ENCODE results near the gene SLC4A2.

- TF ChIP-seq CTCF (IDR thresholded peaks at IDR 0.05; ENCODE audit: insufficient read depth, low read length) (no peak), GABPA (IDR thresholded peaks at IDR 0.05; ENCODE audit: low read depth) (no peak), POLR2AphosphoS5 (IDR thresholded peaks at IDR 0.05; ENCODE audit: low read depth) (no peak)
Measured at GRCh38 chr7:151046603-151047573, 12.5 kb upstream of the SLC4A2 start.
